ENCODE data around the gene S100A13.

- TF ChIP-seq CTCF (conservative IDR thresholded peaks at IDR 0.05): no peak
- no peak for TF ChIP-seq ZFX (IDR thresholded peaks at IDR 0.05)
Measured at GRCh38 chr1:153635872-153636271, 8.6 kb upstream of the S100A13 start.
